Measurements from ENCODE around the gene TXNL4B. TPM values are rescaled to one million over a fixed set of nuclear protein-coding genes. Genes with fewer than 3 reads are reported as not detected.

The TXNL4B gene
- polyA plus RNA-seq, 3 donors = 6.4 to 10.9 (median 7.0) TPM

GRCh38 chr16:72112452-72112792 lies 19.0 kb upstream of the TXNL4B start:
- Histone ChIP-seq H3K27ac (ENCODE audit: low read depth in 1 of 2, low read length in 2 of 2) (no peak overlapping the region), H3K79me2 (ENCODE audit: insufficient read depth, low read length) (no peaks in the 10 kb centered on the region), H3K4me3 (replicated peaks in 1 of 3; ENCODE audit: low read depth in 2 of 3, low read length in 3 of 3) (no peak overlapping the region), H3K4me2 (replicated peaks; ENCODE audit: extremely low read depth, low read length, poor library complexity, severe bottlenecking) (no peak overlapping the region), H3K9ac (ENCODE audit: insufficient read depth, low read length, poor library complexity, severe bottlenecking) (no peak overlapping the region), H2AFZ (ENCODE audit: insufficient read depth, low read depth, low read length, poor library complexity, severe bottlenecking) (no peak overlapping the region), H3K9me3 (replicated peaks in 1 of 2; ENCODE audit: control insufficient read depth in 1 of 2, insufficient read depth in 1 of 2, low read length in 2 of 2) (no peaks in the 10 kb centered on the region), H3K27me3 (ENCODE audit: control insufficient read depth in 2 of 2, insufficient read depth in 2 of 2, low read length in 2 of 2) (no peaks in the 10 kb centered on the region), H3K36me3 (replicated peaks in 1 of 2; ENCODE audit: control insufficient read depth in 1 of 2, insufficient read depth in 2 of 2, low read length in 2 of 2) (peaks cover 60 to 64% of the 10 kb centered on the region in 2 donors), H4K20me1 (ENCODE audit: insufficient read depth, low read length) (no peaks in the 10 kb centered on the region), H3K4me1 (ENCODE audit: control insufficient read depth in 1 of 2, insufficient read depth in 2 of 2, low read length in 2 of 2) (no peaks in the 10 kb centered on the region)
- Mint-ChIP-seq H3K27me3 (ENCODE audit: low read depth in 3 of 3) (no peaks in the 10 kb centered on the region), H3K4me3 (no peak overlapping the region), H3K36me3 (peaks cover 69 to 72% of the 10 kb centered on the region in 2 donors), H3K9me3 (peaks cover 0 to 5% (median 1%) of the 10 kb centered on the region in 7 donors), H3K27ac (peak overlapping the region in 2 of 7 donors; percentile 1 to 42), H3K4me1 (no peaks in the 10 kb centered on the region)
- 98% methylated on average over 15 of the region's 15 CpGs for WGBS (ENCODE audit: insufficient coverage)
- intact Hi-C loops (cut with micrococcal nuclease) = no loop called here
- TF ChIP-seq, protein P1, sequence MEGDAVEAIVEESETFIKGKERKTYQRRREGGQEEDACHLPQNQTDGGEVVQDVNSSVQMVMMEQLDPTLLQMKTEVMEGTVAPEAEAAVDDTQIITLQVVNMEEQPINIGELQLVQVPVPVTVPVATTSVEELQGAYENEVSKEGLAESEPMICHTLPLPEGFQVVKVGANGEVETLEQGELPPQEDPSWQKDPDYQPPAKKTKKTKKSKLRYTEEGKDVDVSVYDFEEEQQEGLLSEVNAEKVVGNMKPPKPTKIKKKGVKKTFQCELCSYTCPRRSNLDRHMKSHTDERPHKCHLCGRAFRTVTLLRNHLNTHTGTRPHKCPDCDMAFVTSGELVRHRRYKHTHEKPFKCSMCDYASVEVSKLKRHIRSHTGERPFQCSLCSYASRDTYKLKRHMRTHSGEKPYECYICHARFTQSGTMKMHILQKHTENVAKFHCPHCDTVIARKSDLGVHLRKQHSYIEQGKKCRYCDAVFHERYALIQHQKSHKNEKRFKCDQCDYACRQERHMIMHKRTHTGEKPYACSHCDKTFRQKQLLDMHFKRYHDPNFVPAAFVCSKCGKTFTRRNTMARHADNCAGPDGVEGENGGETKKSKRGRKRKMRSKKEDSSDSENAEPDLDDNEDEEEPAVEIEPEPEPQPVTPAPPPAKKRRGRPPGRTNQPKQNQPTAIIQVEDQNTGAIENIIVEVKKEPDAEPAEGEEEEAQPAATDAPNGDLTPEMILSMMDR (IDR thresholded peaks at IDR 0.05) = no peak
- no peak for DNase-seq

GRCh38 chr16:72111657-72112451 lies 18.4 kb upstream of the TXNL4B start:
- no peak overlapping the region for H3K4me3 Mint-ChIP-seq
- Histone ChIP-seq H3K4me2 (replicated peaks; ENCODE audit: extremely low read depth, low read length, poor library complexity, severe bottlenecking) (no peak overlapping the region), H3K36me3 (replicated peaks in 1 of 2; ENCODE audit: control insufficient read depth in 1 of 2, insufficient read depth in 2 of 2, low read length in 2 of 2) (peaks cover 66 to 70% of the 10 kb centered on the region in 2 donors), H2AFZ (ENCODE audit: insufficient read depth, low read depth, low read length, poor library complexity, severe bottlenecking) (no peak overlapping the region), H3K4me3 (replicated peaks in 1 of 3; ENCODE audit: low read depth in 2 of 3, low read length in 3 of 3) (no peak overlapping the region), H3K27ac (ENCODE audit: low read depth in 1 of 2, low read length in 2 of 2) (no peak overlapping the region), H3K4me1 (ENCODE audit: control insufficient read depth in 1 of 2, insufficient read depth in 2 of 2, low read length in 2 of 2) (no peaks in the 10 kb centered on the region), H3K9me3 (replicated peaks in 1 of 2; ENCODE audit: control insufficient read depth in 1 of 2, insufficient read depth in 1 of 2, low read length in 2 of 2) (no peaks in the 10 kb centered on the region), H3K27me3 (ENCODE audit: control insufficient read depth in 2 of 2, insufficient read depth in 2 of 2, low read length in 2 of 2) (no peaks in the 10 kb centered on the region), H4K20me1 (ENCODE audit: insufficient read depth, low read length) (no peaks in the 10 kb centered on the region), H3K9ac (ENCODE audit: insufficient read depth, low read length, poor library complexity, severe bottlenecking) (no peak overlapping the region), H3K79me2 (ENCODE audit: insufficient read depth, low read length) (no peaks in the 10 kb centered on the region)
- H3K36me3 Mint-ChIP-seq = peaks cover 75 to 78% of the 10 kb centered on the region in 2 donors
- H3K27me3 Mint-ChIP-seq (ENCODE audit: low read depth in 3 of 3) = no peaks in the 10 kb centered on the region
- no peaks in the 10 kb centered on the region for H3K4me1 Mint-ChIP-seq
- WGBS (ENCODE audit: insufficient coverage) = 97% methylated on average over 17 of the region's 19 CpGs
- intact Hi-C loops (cut with micrococcal nuclease) = no loop called here
- peak overlapping the region in 2 of 7 donors; percentile 42 to 43 for H3K27ac Mint-ChIP-seq
- peaks cover 0 to 5% (median 1%) of the 10 kb centered on the region in 7 donors for H3K9me3 Mint-ChIP-seq
- TF ChIP-seq, protein P1 (IDR thresholded peaks at IDR 0.05) = no peak
- no peak for DNase-seq

Measured in CD14-positive monocyte (primary cell).